SU-DHL-6 (cell line): ENCODE results near the gene ZNF319.

Experiments
- H2AFZ ChIP-seq: fragments of 200-600 bp; sonication (generic); 2 replicates; pipeline ENCODE4 v1.6.1; 2014; ENCODE audit warnings: low read depth, mild to moderate bottlenecking, moderate library complexity, mixed read lengths, antibody characterized with exemption, low read length; ENCODE audit not compliant: severe bottlenecking
- H3F3A ChIP-seq: fragments of 200-600 bp; shearing (Covaris generic); 2 replicates; pipeline ENCODE4 v1.6.0; 2016; ENCODE audit warnings: antibody characterized with exemption, mild to moderate bottlenecking; ENCODE audit not compliant: insufficient read depth
- H3K27ac ChIP-seq: fragments of 200-600 bp; sonication (generic); 2 replicates; pipeline ENCODE4 v1.5.1; 2016; ENCODE audit warnings: low read depth, mild to moderate bottlenecking, low read length, moderate library complexity, mixed read lengths
- H3K27me3 ChIP-seq: fragments of 200-600 bp; sonication (generic), shearing (Covaris generic); 2 replicates; pipeline ENCODE4 v1.6.0; 2014; ENCODE audit warnings: mild to moderate bottlenecking, low read length
- H3K36me3 ChIP-seq: fragments of 200-600 bp; sonication (generic); 2 replicates; pipeline ENCODE4 v1.6.1; 2014; ENCODE audit warnings: mild to moderate bottlenecking, low read length, mixed read lengths
- H3K4me2 ChIP-seq: fragments of 300-600, 200-600 bp; shearing (Covaris generic), sonication (generic); 2 replicates; pipeline ENCODE4 v1.6.0; 2014; ENCODE audit warnings: low read length, low read depth, mild to moderate bottlenecking; ENCODE audit not compliant: poor library complexity, severe bottlenecking
- H3K4me3 ChIP-seq: fragments of 200-600 bp; sonication (generic); 2 replicates; pipeline ENCODE4 v1.5.1; 2014; ENCODE audit warnings: antibody characterized with exemption, low read length, mild to moderate bottlenecking, mixed read lengths; ENCODE audit not compliant: insufficient read depth, poor library complexity, severe bottlenecking
- H3K79me2 ChIP-seq: fragments of 200-600 bp; sonication (generic); 2 replicates; pipeline ENCODE4 v1.6.1; 2014; ENCODE audit warnings: mild to moderate bottlenecking, low read length, moderate library complexity; ENCODE audit not compliant: insufficient read depth
- H3K9ac ChIP-seq: fragments of 200-600 bp; sonication (generic); 2 replicates; pipeline ENCODE4 v1.7.0; 2014; ENCODE audit warnings: mild to moderate bottlenecking, low read length
- H3K9me2 ChIP-seq: fragments of 200-600 bp; sonication (generic); replicated peaks from 2 replicates; pipeline ENCODE4 v1.6.1; 2014; ENCODE audit warnings: low read length; ENCODE audit not compliant: insufficient read depth
- H3K9me3 ChIP-seq: fragments of 200-600 bp; sonication (generic); 2 replicates; pipeline ENCODE4 v1.6.1; 2014; ENCODE audit warnings: low read length, mixed read lengths; ENCODE audit not compliant: insufficient read depth
- H4K20me1 ChIP-seq: fragments of 200-600 bp; sonication (generic); 2 replicates; pipeline ENCODE4 v1.6.1; 2014; ENCODE audit warnings: low read depth, mild to moderate bottlenecking, antibody characterized with exemption, low read length, moderate library complexity, mixed read lengths
- CTCF ChIP-seq: fragments of 200-600 bp; sonication (generic); IDR thresholded peaks from one replicate; pipeline ENCODE4 v1.5.1; 2017; ENCODE audit warnings: antibody characterized with exemption, mild to moderate bottlenecking, low read length, moderate library complexity; ENCODE audit not compliant: insufficient read depth, poor library complexity, severe bottlenecking
- EZH2phosphoT487 ChIP-seq: fragments of 200-600 bp; sonication (generic), shearing (Covaris generic); conservative IDR thresholded peaks from 2 replicates; pipeline ENCODE4 v1.6.1; 2018; ENCODE audit warnings: mild to moderate bottlenecking, antibody characterized with exemption, low read length, moderate library complexity, mixed read lengths

ZNF319 gene

GRCh38 chr16:57951204-57951960 lies 49.1 kb downstream of the ZNF319 start:
- H3K27me3 ChIP-seq, result no peaks in the 10 kb centered on the region
- H3F3A ChIP-seq, result no peaks in the 10 kb centered on the region
- no peak for TF ChIP-seq CTCF
- no peak for TF ChIP-seq EZH2phosphoT487
- no peak overlapping the region for H2AFZ ChIP-seq
- H3K9me3 ChIP-seq, result no peaks in the 10 kb centered on the region
- no peak overlapping the region for H3K4me3 ChIP-seq
- H3K9ac ChIP-seq, result no peak overlapping the region
- no peaks in the 10 kb centered on the region for H3K36me3 ChIP-seq
- H3K27ac ChIP-seq, result no peak overlapping the region
- no peaks in the 10 kb centered on the region for H3K79me2 ChIP-seq
- H3K9me2 ChIP-seq, result no peaks in the 10 kb centered on the region
- no peaks in the 10 kb centered on the region for H4K20me1 ChIP-seq
- no peak overlapping the region for H3K4me2 ChIP-seq

GRCh38 chr16:57950382-57950781 lies 50.1 kb downstream of the ZNF319 start:
- H3K9ac ChIP-seq, result no peak overlapping the region

GRCh38 chr16:57949595-57950238 lies 50.8 kb downstream of the ZNF319 start:
- H3K36me3 ChIP-seq, result no peaks in the 10 kb centered on the region
- H3F3A ChIP-seq, result no peaks in the 10 kb centered on the region
- no peak overlapping the region for H3K9ac ChIP-seq
- no peaks in the 10 kb centered on the region for H3K79me2 ChIP-seq
- no peaks in the 10 kb centered on the region for H3K27me3 ChIP-seq
- TF ChIP-seq CTCF (no peak), EZH2phosphoT487 (no peak)
- no peak overlapping the region for H3K4me2 ChIP-seq
- H2AFZ ChIP-seq, result no peak overlapping the region
- no peaks in the 10 kb centered on the region for H4K20me1 ChIP-seq
- no peak overlapping the region for H3K4me3 ChIP-seq
- H3K9me3 ChIP-seq, result no peaks in the 10 kb centered on the region
- H3K9me2 ChIP-seq, result no peaks in the 10 kb centered on the region
- no peak overlapping the region for H3K27ac ChIP-seq

More at GRCh38 chr16:57950382-57950781, 50.1 kb downstream of the ZNF319 start:
- Histone ChIP-seq H3K36me3 (no peaks in the 10 kb centered on the region), H3F3A (no peaks in the 10 kb centered on the region), H3K4me2 (no peak overlapping the region), H3K27me3 (no peaks in the 10 kb centered on the region), H3K27ac (no peak overlapping the region), H4K20me1 (no peaks in the 10 kb centered on the region), H3K9me3 (no peaks in the 10 kb centered on the region), H3K79me2 (no peaks in the 10 kb centered on the region), H3K9me2 (no peaks in the 10 kb centered on the region), H2AFZ (no peak overlapping the region), H3K4me3 (no peak overlapping the region)
- TF ChIP-seq CTCF, result no peak
- no peak for TF ChIP-seq EZH2phosphoT487
